ENCODE data around the gene UBQLN4.

- no peak for TF ChIP-seq CTCF (IDR thresholded peaks at IDR 0.05)
- no peak for TF ChIP-seq POLR2A (IDR thresholded peaks at IDR 0.05)
These were observed 12.3 kb upstream of the UBQLN4 start for GRCh38 chr1:156065871-156066270.
